ENCODE results near the gene RNF214.

DNA sequence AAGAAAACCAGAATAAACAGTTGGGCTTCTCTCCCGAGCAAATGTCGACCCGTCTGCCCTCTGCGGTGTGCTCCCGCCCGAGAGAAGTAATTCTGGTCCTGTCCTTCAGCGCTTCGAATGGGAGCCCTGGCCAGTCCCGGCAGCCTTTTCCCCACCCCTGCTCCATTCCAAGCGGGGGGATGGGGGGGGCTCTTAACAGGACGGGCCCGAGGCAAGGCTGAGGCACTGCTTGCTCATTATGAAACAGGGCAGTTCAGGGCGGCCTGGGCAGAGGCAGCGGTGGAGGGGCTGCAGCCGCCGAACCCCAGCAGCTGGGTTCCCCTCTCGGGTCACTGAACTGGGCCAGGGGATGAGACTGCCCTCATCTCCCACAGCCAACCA lies 67.8 kb downstream of the RNF214 start:
- no peak for TF ChIP-seq POLR2A (IDR thresholded peaks at IDR 0.05)
- TF ChIP-seq, protein P1, sequence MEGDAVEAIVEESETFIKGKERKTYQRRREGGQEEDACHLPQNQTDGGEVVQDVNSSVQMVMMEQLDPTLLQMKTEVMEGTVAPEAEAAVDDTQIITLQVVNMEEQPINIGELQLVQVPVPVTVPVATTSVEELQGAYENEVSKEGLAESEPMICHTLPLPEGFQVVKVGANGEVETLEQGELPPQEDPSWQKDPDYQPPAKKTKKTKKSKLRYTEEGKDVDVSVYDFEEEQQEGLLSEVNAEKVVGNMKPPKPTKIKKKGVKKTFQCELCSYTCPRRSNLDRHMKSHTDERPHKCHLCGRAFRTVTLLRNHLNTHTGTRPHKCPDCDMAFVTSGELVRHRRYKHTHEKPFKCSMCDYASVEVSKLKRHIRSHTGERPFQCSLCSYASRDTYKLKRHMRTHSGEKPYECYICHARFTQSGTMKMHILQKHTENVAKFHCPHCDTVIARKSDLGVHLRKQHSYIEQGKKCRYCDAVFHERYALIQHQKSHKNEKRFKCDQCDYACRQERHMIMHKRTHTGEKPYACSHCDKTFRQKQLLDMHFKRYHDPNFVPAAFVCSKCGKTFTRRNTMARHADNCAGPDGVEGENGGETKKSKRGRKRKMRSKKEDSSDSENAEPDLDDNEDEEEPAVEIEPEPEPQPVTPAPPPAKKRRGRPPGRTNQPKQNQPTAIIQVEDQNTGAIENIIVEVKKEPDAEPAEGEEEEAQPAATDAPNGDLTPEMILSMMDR (IDR thresholded peaks at IDR 0.05): no peak

Measured in gastroesophageal sphincter (tissue), 3 donors.